HL-60 (cell line): ENCODE measurements around the gene CYP4V2.

ENCODE experiments used
- DNase-seq, 2 experiments: peaks; one replicate each; pipeline ENCODE4 v3.0.0-alpha.2; 2010 to 2020; ENCODE audit warnings: low read depth in 1 of 2, low spot score in 1 of 2
- H3K27ac ChIP-seq: fragments of 250-450 bp; sonication (Bioruptor Pico); replicated peaks from 2 replicates; pipeline ENCODE4 v1.5.1; 2020; ENCODE audit warnings: mild to moderate bottlenecking, moderate library complexity
- H3K27me3 ChIP-seq: fragments of 250-450 bp; sonication (Bioruptor Pico); 2 replicates; pipeline ENCODE4 v1.5.1; 2021; ENCODE audit warnings: mild to moderate bottlenecking, moderate library complexity; ENCODE audit not compliant: insufficient read depth, poor library complexity, severe bottlenecking
- H3K4me3 ChIP-seq: replicated peaks from 2 replicates; pipeline ENCODE4 v1.5.1; 2011; ENCODE audit warnings: mild to moderate bottlenecking, control low read depth, low read length; ENCODE audit not compliant: insufficient read depth
- GABPA ChIP-seq: IDR thresholded peaks from 2 replicates; pipeline ENCODE4 v1.6.1; 2012; ENCODE audit warnings: low read depth
- POLR2AphosphoS5 ChIP-seq: IDR thresholded peaks from 2 replicates; pipeline ENCODE4 v1.6.1; 2012; ENCODE audit warnings: low read depth
- SPI1 ChIP-seq: IDR thresholded peaks from 2 replicates; pipeline ENCODE4 v1.6.1; 2012; ENCODE audit warnings: low read depth, mild to moderate bottlenecking, borderline replicate concordance
- TF ChIP-seq, protein P1 (sequence below): IDR thresholded peaks from one replicate; pipeline ENCODE4 v1.5.1; 2011; ENCODE audit warnings: low read length, control low read depth, inconsistent platforms; ENCODE audit not compliant: insufficient read depth
- TF ChIP-seq, protein P2 (sequence below): IDR thresholded peaks from 2 replicates; pipeline ENCODE4 v1.6.1; 2012; ENCODE audit warnings: low read depth; ENCODE audit not compliant: insufficient replicate concordance

CYP4V2 gene

DNA sequence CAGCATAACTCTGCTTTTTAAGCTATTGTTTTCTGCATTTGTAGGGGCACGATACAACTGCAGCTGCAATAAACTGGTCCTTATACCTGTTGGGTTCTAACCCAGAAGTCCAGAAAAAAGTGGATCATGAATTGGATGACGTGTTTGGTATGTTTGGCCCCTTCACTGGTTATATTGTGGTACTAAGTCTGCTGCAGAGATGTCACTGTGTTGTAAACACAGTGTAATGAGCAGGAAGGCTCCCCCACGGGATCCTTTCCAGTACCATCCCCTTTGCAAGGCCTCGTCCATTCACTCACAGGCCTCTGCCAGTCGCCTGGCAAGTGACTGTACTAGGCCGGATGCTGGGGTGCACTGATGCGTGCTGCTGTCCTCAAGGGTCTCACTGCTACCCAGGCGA is 13.8 kb downstream of the CYP4V2 start:
- Histone ChIP-seq H3K27ac (no peak overlapping the region), H3K4me3 (no peak overlapping the region), H3K27me3 (no peaks in the 10 kb centered on the region)
- DNase-seq: no peak
- TF ChIP-seq GABPA (no peak), SPI1 (no peak), POLR2AphosphoS5 (no peak)
- TF ChIP-seq, protein P1, sequence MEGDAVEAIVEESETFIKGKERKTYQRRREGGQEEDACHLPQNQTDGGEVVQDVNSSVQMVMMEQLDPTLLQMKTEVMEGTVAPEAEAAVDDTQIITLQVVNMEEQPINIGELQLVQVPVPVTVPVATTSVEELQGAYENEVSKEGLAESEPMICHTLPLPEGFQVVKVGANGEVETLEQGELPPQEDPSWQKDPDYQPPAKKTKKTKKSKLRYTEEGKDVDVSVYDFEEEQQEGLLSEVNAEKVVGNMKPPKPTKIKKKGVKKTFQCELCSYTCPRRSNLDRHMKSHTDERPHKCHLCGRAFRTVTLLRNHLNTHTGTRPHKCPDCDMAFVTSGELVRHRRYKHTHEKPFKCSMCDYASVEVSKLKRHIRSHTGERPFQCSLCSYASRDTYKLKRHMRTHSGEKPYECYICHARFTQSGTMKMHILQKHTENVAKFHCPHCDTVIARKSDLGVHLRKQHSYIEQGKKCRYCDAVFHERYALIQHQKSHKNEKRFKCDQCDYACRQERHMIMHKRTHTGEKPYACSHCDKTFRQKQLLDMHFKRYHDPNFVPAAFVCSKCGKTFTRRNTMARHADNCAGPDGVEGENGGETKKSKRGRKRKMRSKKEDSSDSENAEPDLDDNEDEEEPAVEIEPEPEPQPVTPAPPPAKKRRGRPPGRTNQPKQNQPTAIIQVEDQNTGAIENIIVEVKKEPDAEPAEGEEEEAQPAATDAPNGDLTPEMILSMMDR: no peak
- TF ChIP-seq, protein P2, sequence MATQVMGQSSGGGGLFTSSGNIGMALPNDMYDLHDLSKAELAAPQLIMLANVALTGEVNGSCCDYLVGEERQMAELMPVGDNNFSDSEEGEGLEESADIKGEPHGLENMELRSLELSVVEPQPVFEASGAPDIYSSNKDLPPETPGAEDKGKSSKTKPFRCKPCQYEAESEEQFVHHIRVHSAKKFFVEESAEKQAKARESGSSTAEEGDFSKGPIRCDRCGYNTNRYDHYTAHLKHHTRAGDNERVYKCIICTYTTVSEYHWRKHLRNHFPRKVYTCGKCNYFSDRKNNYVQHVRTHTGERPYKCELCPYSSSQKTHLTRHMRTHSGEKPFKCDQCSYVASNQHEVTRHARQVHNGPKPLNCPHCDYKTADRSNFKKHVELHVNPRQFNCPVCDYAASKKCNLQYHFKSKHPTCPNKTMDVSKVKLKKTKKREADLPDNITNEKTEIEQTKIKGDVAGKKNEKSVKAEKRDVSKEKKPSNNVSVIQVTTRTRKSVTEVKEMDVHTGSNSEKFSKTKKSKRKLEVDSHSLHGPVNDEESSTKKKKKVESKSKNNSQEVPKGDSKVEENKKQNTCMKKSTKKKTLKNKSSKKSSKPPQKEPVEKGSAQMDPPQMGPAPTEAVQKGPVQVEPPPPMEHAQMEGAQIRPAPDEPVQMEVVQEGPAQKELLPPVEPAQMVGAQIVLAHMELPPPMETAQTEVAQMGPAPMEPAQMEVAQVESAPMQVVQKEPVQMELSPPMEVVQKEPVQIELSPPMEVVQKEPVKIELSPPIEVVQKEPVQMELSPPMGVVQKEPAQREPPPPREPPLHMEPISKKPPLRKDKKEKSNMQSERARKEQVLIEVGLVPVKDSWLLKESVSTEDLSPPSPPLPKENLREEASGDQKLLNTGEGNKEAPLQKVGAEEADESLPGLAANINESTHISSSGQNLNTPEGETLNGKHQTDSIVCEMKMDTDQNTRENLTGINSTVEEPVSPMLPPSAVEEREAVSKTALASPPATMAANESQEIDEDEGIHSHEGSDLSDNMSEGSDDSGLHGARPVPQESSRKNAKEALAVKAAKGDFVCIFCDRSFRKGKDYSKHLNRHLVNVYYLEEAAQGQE: no peak

DNA sequence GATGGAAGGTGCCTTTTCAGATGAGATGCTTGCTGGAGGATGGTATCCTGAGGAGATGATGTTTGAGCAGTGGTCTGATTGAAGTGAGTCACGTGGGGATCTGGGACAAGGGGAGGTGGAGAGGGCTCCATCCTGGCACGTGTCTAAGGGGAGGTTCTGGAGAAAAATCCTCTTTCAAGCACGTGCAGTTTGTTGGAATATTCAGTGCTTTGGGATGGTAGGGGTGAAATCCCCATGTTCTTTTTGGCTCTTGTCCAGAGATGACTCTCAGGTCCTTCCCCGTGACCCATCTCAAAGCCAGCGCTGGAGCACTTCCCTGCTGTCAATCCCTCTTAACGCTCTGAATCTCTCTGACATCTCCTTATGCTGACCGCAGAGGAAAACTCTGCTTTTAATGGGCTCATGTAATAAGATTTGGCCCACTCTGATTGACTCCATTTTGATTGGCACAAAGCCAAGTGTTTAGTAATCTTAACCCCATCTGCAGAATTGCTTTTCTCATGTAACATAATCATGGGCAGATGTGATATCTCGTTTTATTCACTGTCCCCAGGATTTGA is 25.2 kb downstream of the CYP4V2 start:
- peaks cover 3% of the 10 kb centered on the region for H3K27me3 ChIP-seq
- H3K27ac ChIP-seq: no peak overlapping the region
- no peak for DNase-seq
- H3K4me3 ChIP-seq: no peak overlapping the region
- TF ChIP-seq SPI1 (no peak), GABPA (no peak), POLR2AphosphoS5 (no peak)
- TF ChIP-seq, protein P1: no peak
- TF ChIP-seq, protein P2: no peak

DNA sequence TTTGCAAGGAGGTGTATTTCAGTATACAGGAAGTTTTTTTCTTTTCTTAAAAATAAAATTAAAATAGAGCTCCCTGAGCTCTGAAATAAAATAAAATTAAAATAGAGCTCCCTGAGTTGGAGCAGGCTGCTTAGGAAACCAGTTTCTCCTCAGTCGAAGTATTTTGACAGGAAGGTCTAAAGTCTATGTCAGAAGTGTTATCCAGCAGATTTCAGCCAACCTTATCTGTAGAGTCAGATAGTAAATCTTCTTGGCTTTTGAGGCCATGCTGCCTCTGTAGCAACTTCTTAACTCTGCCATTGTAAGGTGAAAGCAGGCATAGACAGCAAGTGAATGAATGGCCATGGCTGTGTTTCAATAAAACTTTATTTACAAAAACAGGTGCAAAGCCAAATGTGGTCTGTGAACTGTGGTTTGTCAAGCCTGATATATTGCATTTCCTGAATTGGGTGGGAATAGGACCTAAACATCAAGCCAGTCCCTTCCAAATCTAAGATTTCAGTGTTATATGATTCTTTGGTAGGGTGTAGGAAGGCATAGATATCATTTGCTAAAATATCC is 26.4 kb downstream of the CYP4V2 start:
- TF ChIP-seq, protein P2: no peak
- TF ChIP-seq POLR2AphosphoS5: no peak
- TF ChIP-seq SPI1: no peak
- TF ChIP-seq, protein P1: no peak
- no peak for TF ChIP-seq GABPA
- Histone ChIP-seq H3K27me3 (peaks cover 4% of the 10 kb centered on the region), H3K27ac (no peak overlapping the region), H3K4me3 (no peak overlapping the region)
- no peak for DNase-seq
